PC-9 (cell line): ENCODE results near the gene CBX4. TPM values are rescaled to one million over a fixed set of nuclear protein-coding genes. Genes with fewer than 3 reads are reported as not detected.

Experiments used
- BruUV-seq: library from RNA; stranded (reverse); fragments of 400-500 nt; replicated peaks from 2 replicates; lab custom pipeline; 2021; lab: Mats Ljungman, UMichigan
- CTCF ChIA-PET: fragments of 300-600 bp; sonication (Branson Sonifier 250); formaldehyde crosslinking; loops from one replicate; lab custom pipeline; 2022; ENCODE audit warnings: antibody characterized with exemption; lab: Charles Lee
- POLR2A ChIA-PET: fragments of 300-600 bp; sonication (Branson Sonifier 250); formaldehyde crosslinking; loops from one replicate; lab custom pipeline; 2022; ENCODE audit warnings: antibody characterized with exemption; ENCODE audit not compliant: unreplicated experiment; lab: Charles Lee
- DNase-seq, 2 experiments: peaks; one replicate each; pipeline versions ENCODE4 v3.0.0 to v3.0.0-alpha.2; 2015 to 2022; ENCODE audit warnings: mixed read lengths in 1 of 2
- H2AFZ ChIP-seq: fragments of 200-600 bp; sonication (generic); 2 replicates; pipeline ENCODE4 v1.8.1; 2017; ENCODE audit warnings: antibody characterized with exemption
- H3F3A ChIP-seq: fragments of 200-600 bp; sonication (generic); 2 replicates; pipeline ENCODE4 v1.8.1; 2017; ENCODE audit warnings: antibody characterized with exemption, mild to moderate bottlenecking, low read depth; ENCODE audit not compliant: insufficient read depth
- H3K27ac ChIP-seq: fragments of 200-600 bp; sonication (generic); 2 replicates; pipeline ENCODE4 v1.6.1; 2016; ENCODE audit warnings: mixed run types
- H3K27me3 ChIP-seq: fragments of 200-600 bp; sonication (generic); 2 replicates; pipeline ENCODE4 v1.6.1; 2016; ENCODE audit warnings: low read depth, mixed run types; ENCODE audit not compliant: insufficient read depth
- H3K36me3 ChIP-seq: fragments of 200-600 bp; sonication (generic); 2 replicates; pipeline ENCODE4 v1.6.1; 2016; ENCODE audit warnings: low read depth, mixed run types
- H3K4me1 ChIP-seq: fragments of 200-600 bp; sonication (generic); replicated peaks from 2 replicates; pipeline ENCODE4 v1.6.1; 2016; ENCODE audit warnings: mixed run types; ENCODE audit not compliant: insufficient read depth
- H3K4me2 ChIP-seq: fragments of 200-600 bp; sonication (generic); 2 replicates; pipeline ENCODE4 v1.6.1; 2017; ENCODE audit warnings: mixed run types
- H3K4me3 ChIP-seq: fragments of 200-600 bp; sonication (generic); 2 replicates; pipeline ENCODE4 v1.6.1; 2016; ENCODE audit warnings: mixed run types
- H3K79me2 ChIP-seq: fragments of 200-600 bp; sonication (generic); 2 replicates; pipeline ENCODE4 v1.6.1; 2017; ENCODE audit warnings: low read depth, mixed run types
- H3K9me2 ChIP-seq: fragments of 200-600 bp; sonication (generic); 2 replicates; pipeline ENCODE4 v1.8.1; 2017; ENCODE audit warnings: mild to moderate bottlenecking; ENCODE audit not compliant: insufficient read depth
- H3K9me3 ChIP-seq: fragments of 200-600 bp; sonication (generic); 2 replicates; pipeline ENCODE4 v1.8.1; 2016; ENCODE audit warnings: low read depth; ENCODE audit not compliant: insufficient read depth
- H4K20me1 ChIP-seq: fragments of 200-600 bp; sonication (generic); 2 replicates; pipeline ENCODE4 v1.8.1; 2017; ENCODE audit not compliant: insufficient read depth
- EZH2 ChIP-seq: fragments of 200-600 bp; sonication (generic); IDR thresholded peaks from 2 replicates; pipeline ENCODE4 v1.8.0; 2017; ENCODE audit warnings: antibody characterized with exemption, low read depth
- intact Hi-C: fragments of 100-400 bp; cut with micrococcal nuclease; formaldehyde crosslinking; loops from one replicate; pipeline ENCODE4 v1.10.0; 2022; ENCODE audit not compliant: unreplicated experiment
- total RNA-seq: library from RNA; stranded (reverse); gene quantifications from 2 replicates; pipeline ENCODE4 v1.2.3, GENCODE V29; 2021
- TF ChIP-seq, protein P1 (sequence below): fragments of 200-600 bp; sonication (generic); conservative IDR thresholded peaks from 2 replicates; pipeline ENCODE4 v1.6.1; 2017; ENCODE audit warnings: mixed run types, antibody characterized with exemption, mild to moderate bottlenecking, moderate library complexity

The CBX4 gene
- total RNA-seq, 1 experiment from 2014 or later: 32.0 TPM

DNA sequence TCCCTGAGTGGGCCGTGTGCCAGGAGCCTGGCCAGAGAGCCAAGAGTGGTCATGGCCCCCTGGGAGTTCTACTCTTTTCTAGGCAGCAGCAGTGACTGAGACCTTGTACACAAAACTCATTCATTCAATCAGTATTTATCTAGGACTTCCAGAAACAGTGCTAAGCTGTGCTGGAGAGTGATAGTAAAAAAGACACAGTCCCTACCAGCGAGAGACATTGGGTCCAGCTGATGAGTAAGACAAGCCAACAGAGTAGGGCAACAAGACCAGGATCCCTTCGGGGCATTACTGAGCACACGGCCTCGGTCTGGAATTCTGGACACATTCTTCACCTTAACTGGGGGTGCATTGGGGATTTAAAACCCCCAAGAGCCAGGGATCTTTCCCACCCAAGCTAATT is 20.2 kb downstream of the CBX4 start:
- intact Hi-C loops: no loop called here
- Histone ChIP-seq H3K36me3 (no peaks in the 10 kb centered on the region), H2AFZ (no peak overlapping the region), H4K20me1 (no peaks in the 10 kb centered on the region), H3K79me2 (no peaks in the 10 kb centered on the region), H3K9me3 (no peaks in the 10 kb centered on the region), H3K9me2 (no peaks in the 10 kb centered on the region), H3F3A (0 out of 2 replicates have a peak, but pooled peaks cover 4% of the 10 kb centered on the region), H3K27ac (no peak overlapping the region), H3K27me3 (no peaks in the 10 kb centered on the region), H3K4me3 (no peak overlapping the region), H3K4me2 (no peak overlapping the region), H3K4me1 (peaks cover 8% of the 10 kb centered on the region; the same call in 1 of the 2 replicates)
- POLR2A ChIA-PET: interaction anchor here (0.6 kb wide), 2 partner anchors 80 to 1590 kb away, joined by 3 to 8 read pairs; no protein-coding TSS in a partner anchor
- CTCF ChIA-PET: no interaction called here
- DNase-seq: no peak
- TF ChIP-seq EZH2: no peak
- TF ChIP-seq, protein P1, sequence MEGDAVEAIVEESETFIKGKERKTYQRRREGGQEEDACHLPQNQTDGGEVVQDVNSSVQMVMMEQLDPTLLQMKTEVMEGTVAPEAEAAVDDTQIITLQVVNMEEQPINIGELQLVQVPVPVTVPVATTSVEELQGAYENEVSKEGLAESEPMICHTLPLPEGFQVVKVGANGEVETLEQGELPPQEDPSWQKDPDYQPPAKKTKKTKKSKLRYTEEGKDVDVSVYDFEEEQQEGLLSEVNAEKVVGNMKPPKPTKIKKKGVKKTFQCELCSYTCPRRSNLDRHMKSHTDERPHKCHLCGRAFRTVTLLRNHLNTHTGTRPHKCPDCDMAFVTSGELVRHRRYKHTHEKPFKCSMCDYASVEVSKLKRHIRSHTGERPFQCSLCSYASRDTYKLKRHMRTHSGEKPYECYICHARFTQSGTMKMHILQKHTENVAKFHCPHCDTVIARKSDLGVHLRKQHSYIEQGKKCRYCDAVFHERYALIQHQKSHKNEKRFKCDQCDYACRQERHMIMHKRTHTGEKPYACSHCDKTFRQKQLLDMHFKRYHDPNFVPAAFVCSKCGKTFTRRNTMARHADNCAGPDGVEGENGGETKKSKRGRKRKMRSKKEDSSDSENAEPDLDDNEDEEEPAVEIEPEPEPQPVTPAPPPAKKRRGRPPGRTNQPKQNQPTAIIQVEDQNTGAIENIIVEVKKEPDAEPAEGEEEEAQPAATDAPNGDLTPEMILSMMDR: no peak
- BruUV-seq: no TSS peak

DNA sequence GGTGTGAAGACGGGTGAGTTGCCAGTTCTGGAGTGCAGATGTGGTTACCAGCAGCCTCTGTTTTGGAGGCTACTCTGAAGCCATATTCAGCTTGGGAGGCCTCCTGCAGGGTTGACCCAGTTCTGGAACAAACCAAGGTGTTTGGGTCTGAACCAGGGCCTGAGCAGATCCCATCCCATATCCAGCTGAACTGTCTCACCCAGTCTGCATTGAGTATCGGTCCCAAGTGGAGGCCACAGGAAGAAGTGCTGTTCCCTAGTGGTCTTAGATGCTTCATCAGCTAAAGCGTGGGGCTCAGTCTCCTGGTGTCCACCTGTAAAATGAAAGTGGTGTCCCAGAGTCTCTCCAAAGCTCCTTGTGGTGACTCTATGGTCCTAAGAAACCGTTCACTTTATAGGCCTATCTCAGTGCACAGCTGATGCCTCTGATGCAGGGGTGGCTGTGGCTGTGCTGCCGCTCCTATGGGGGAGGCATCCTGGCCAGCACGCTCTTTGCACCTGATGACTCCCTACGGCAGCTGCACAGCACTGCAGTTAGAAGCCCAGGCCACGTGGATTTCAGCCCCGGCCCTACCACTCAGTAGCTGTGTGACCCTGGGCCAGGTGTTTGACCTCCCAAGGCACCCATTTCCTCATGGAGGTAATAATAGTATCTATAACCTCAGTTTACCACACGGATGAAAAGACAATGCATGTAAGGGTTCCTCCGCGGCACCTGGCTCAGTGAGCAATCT is 21.0 kb downstream of the CBX4 start:
- no peak overlapping the region for H2AFZ ChIP-seq
- no TSS peak for BruUV-seq
- DNase-seq: no peak
- no peaks in the 10 kb centered on the region for H3K36me3 ChIP-seq
- no peak for TF ChIP-seq EZH2
- TF ChIP-seq, protein P1: no peak
- intact Hi-C loops: no loop called here
- no peaks in the 10 kb centered on the region for H3K9me3 ChIP-seq
- 0 out of 2 replicates have a peak, but pooled peaks cover 4% of the 10 kb centered on the region for H3F3A ChIP-seq
- POLR2A ChIA-PET: interaction anchor here (0.6 to 0.7 kb wide), 2 partner anchors 79 to 101 kb away, joined by 4 to 8 read pairs; no protein-coding TSS in a partner anchor
- no peaks in the 10 kb centered on the region for H4K20me1 ChIP-seq
- no peak overlapping the region for H3K27ac ChIP-seq
- H3K4me2 ChIP-seq: no peak overlapping the region
- H3K27me3 ChIP-seq: no peaks in the 10 kb centered on the region
- no peaks in the 10 kb centered on the region for H3K79me2 ChIP-seq
- CTCF ChIA-PET: no interaction called here
- H3K4me1 ChIP-seq: peaks cover 12% of the 10 kb centered on the region; the same call in 1 of the 2 replicates
- no peak overlapping the region for H3K4me3 ChIP-seq
- H3K9me2 ChIP-seq: no peaks in the 10 kb centered on the region

DNA sequence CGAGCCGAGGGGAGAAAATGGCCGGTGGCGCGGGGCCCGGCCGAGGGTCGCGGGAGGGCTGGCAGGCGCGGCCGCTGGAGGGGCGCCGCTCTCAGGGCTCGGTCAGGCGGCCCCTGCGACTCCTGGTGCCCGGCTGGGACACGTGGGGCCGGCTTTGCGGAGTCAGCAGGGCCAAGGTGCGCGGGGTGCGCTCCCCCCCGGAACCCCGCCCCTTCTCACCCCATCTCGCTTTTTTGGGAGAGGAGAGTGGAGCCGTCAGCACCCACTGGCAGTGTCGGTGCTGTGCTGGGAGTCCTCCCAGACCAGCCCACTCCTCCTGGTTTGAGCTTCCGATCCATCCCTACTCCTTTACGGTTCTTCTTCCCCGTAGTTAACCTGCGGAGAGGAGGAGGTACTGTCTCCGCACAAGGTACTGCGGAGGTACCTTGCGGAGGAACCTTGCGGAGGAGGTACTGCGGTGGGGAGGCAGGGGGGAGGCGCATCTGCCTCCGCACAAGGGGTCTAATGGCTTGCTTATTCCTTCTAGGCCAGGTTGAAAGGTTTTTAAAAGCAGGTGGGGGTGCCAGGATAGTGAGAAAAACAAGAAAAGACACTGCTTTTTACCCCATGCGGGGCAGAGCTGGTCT is 23.3 kb downstream of the CBX4 start:
- Histone ChIP-seq H3K79me2 (no peaks in the 10 kb centered on the region), H2AFZ (no peak overlapping the region), H3F3A (peaks cover 15% of the 10 kb centered on the region; the same call in 1 of the 2 replicates), H3K27me3 (no peaks in the 10 kb centered on the region), H3K4me3 (no peak overlapping the region), H3K9me3 (no peaks in the 10 kb centered on the region), H3K9me2 (no peaks in the 10 kb centered on the region), H3K4me1 (peaks cover 27% of the 10 kb centered on the region; the same call in 1 of the 2 replicates), H3K4me2 (no peak overlapping the region), H3K36me3 (no peaks in the 10 kb centered on the region), H4K20me1 (no peaks in the 10 kb centered on the region), H3K27ac (no peak overlapping the region)
- intact Hi-C loops: no loop called here
- no peak for TF ChIP-seq EZH2
- TF ChIP-seq, protein P1: no peak
- no peak for DNase-seq
- BruUV-seq: no TSS peak
- ChIA-PET CTCF (no interaction called here), POLR2A (no interaction called here)
